ENCODE data around the gene ATP2A3.

ATP2A3 gene

GRCh38 chr17:3894188-3894587 lies 70.0 kb downstream of the ATP2A3 start:
- H3K4me3 ChIP-seq (ENCODE audit: low read length) = no peak overlapping the region
- no peak for DNase-seq (ENCODE audit: low read depth)
- no peak for TF ChIP-seq CTCF (conservative IDR thresholded peaks at IDR 0.05; ENCODE audit: low read length)

- DNase-seq (ENCODE audit: low read depth) = no peak
- no peak overlapping the region; the same call in 1 of the 2 replicates for H3K4me3 ChIP-seq (ENCODE audit: low read length)
- no peak for TF ChIP-seq CTCF (conservative IDR thresholded peaks at IDR 0.05; ENCODE audit: low read length)
Measured at GRCh38 chr17:3893720-3894116, 70.5 kb downstream of the ATP2A3 start.

- no peak for TF ChIP-seq CTCF (conservative IDR thresholded peaks at IDR 0.05; ENCODE audit: low read length)
- DNase-seq (ENCODE audit: low read depth) = peak; percentile 72
- H3K4me3 ChIP-seq (ENCODE audit: low read length) = peak within 1 kb of the TSS; percentile 65
Measured at GRCh38 chr17:3893003-3893719, 71.1 kb downstream of the ATP2A3 start, which contains the start of gene CAMKK1. CAMKK1 (minus strand) TSS chr17:3893053; CDS start chr17:3885687, 7,366 bp downstream.

- peak; percentile 72 for DNase-seq (ENCODE audit: low read depth)
- H3K4me3 ChIP-seq (ENCODE audit: low read length) = peak overlapping the region; percentile 65
- no peak for TF ChIP-seq CTCF (conservative IDR thresholded peaks at IDR 0.05; ENCODE audit: low read length)
Measured at GRCh38 chr17:3892095-3892998, 71.9 kb downstream of the ATP2A3 start.

- TF ChIP-seq CTCF (conservative IDR thresholded peaks at IDR 0.05; ENCODE audit: low read length) = no peak
- H3K4me3 ChIP-seq (ENCODE audit: low read length) = peak overlapping the region; percentile 65
Measured at GRCh38 chr17:3891626-3892094, 72.6 kb downstream of the ATP2A3 start.

GRCh38 chr17:3890878-3891219 lies 73.4 kb downstream of the ATP2A3 start:
- H3K4me3 ChIP-seq (ENCODE audit: low read length) = no peak overlapping the region
- no peak for TF ChIP-seq CTCF (conservative IDR thresholded peaks at IDR 0.05; ENCODE audit: low read length)
- DNase-seq (ENCODE audit: low read depth) = no peak

More at GRCh38 chr17:3891626-3892094, 72.6 kb downstream of the ATP2A3 start:
- no peak for DNase-seq (ENCODE audit: low read depth)
